Osteoblast (primary cell): ENCODE measurements around the gene ABCC9. TPM values are rescaled to one million over a fixed set of nuclear protein-coding genes. Genes with fewer than 3 reads are reported as not detected.
A peak's percentile ranks its signal among the peaks of the same experiment; 100 is the strongest.

Source experiments
- DNase-seq: peaks from one replicate; pipeline ENCODE4 v3.0.0; 2011; ENCODE audit warnings: low spot score, mixed read lengths; ENCODE audit not compliant: insufficient read length; ENCODE audit errors: missing footprints
- H2AFZ ChIP-seq: 2 replicates; pipeline ENCODE4 v1.6.0; 2011; ENCODE audit warnings: mild to moderate bottlenecking, low read length
- H3K27ac ChIP-seq: 2 replicates; pipeline ENCODE4 v1.5.1; 2011; ENCODE audit warnings: mild to moderate bottlenecking, low read depth, low read length, moderate library complexity
- H3K27me3 ChIP-seq: 2 replicates; pipeline ENCODE4 v1.6.0; 2012; ENCODE audit warnings: mild to moderate bottlenecking, control low read depth, inconsistent platforms, low read length, moderate library complexity; ENCODE audit not compliant: insufficient read depth
- H3K36me3 ChIP-seq: 2 replicates; pipeline ENCODE4 v1.5.1; 2011; ENCODE audit warnings: mild to moderate bottlenecking, low read length, control low read depth, moderate library complexity; ENCODE audit not compliant: insufficient read depth
- H3K4me1 ChIP-seq: 2 replicates; pipeline ENCODE4 v1.5.1; 2011; ENCODE audit warnings: mild to moderate bottlenecking, low read length, control low read depth, moderate library complexity; ENCODE audit not compliant: insufficient read depth
- H3K4me2 ChIP-seq: 2 replicates; pipeline ENCODE4 v1.6.0; 2011; ENCODE audit warnings: mild to moderate bottlenecking, low read length; ENCODE audit not compliant: insufficient read depth
- H3K4me3 ChIP-seq: fragments of 200-600 bp; sonication (generic); 3 replicates; pipeline ENCODE4 v1.5.1; 2012; ENCODE audit warnings: mild to moderate bottlenecking, low read length, inconsistent platforms; ENCODE audit not compliant: insufficient read depth
- H3K79me2 ChIP-seq: 2 replicates; pipeline ENCODE4 v1.6.0; 2012; ENCODE audit warnings: mild to moderate bottlenecking, low read length, control low read depth, inconsistent platforms; ENCODE audit not compliant: insufficient read depth
- H3K9me3 ChIP-seq: 2 replicates; pipeline ENCODE4 v1.5.1; 2011; ENCODE audit warnings: low read depth, low read length, control low read depth
- H4K20me1 ChIP-seq: 2 replicates; pipeline ENCODE4 v1.6.0; 2012; ENCODE audit warnings: mild to moderate bottlenecking, low read length, control low read depth; ENCODE audit not compliant: insufficient read depth
- CTCF ChIP-seq: IDR thresholded peaks from 2 replicates; pipeline ENCODE4 v1.5.1; 2011; ENCODE audit warnings: mild to moderate bottlenecking, low read depth, low read length, moderate library complexity; ENCODE audit errors: extremely low read depth
- total RNA-seq: library from RNA; depleted of rRNA; stranded (reverse); fragments of >200 nt; gene quantifications from 2 replicates; pipeline ENCODE4 v1.2.3, GENCODE V29; 2012

Gene ABCC9
- total RNA-seq = 14.5 and 28.3 TPM in 2 replicates

GRCh38 chr12:21940549-21941505 lies at the start of gene ABCC9:
ABCC9 (minus strand) TSS chr12:21941426; CDS start chr12:21936674, 4,752 bp downstream.
- Histone ChIP-seq H2AFZ (peak within 1 kb of the TSS; percentile 91), H3K27ac (peak within 1 kb of the TSS; percentile 51), H3K9me3 (no peaks in the 10 kb centered on the region), H3K27me3 (peaks cover 38% of the 10 kb centered on the region), H4K20me1 (no peaks in the 10 kb centered on the region), H3K36me3 (no peaks in the 10 kb centered on the region), H3K79me2 (no peaks in the 10 kb centered on the region), H3K4me1 (peaks cover 6% of the 10 kb centered on the region), H3K4me2 (peak within 1 kb of the TSS; percentile 99), H3K4me3 (peak within 1 kb of the TSS; percentile 73)
- DNase-seq = peak; percentile 58
- TF ChIP-seq CTCF = no peak

- Histone ChIP-seq H2AFZ (no peak overlapping the region), H3K79me2 (no peaks in the 10 kb centered on the region), H3K27me3 (no peaks in the 10 kb centered on the region), H3K27ac (no peak overlapping the region), H4K20me1 (no peaks in the 10 kb centered on the region), H3K4me1 (no peaks in the 10 kb centered on the region), H3K4me2 (no peak overlapping the region), H3K4me3 (no peak overlapping the region), H3K36me3 (no peaks in the 10 kb centered on the region), H3K9me3 (no peaks in the 10 kb centered on the region)
- DNase-seq = peak; percentile 52
- peak; percentile 75 for TF ChIP-seq CTCF
Observed at GRCh38 chr12:21989819-21990412, 48.7 kb upstream of the ABCC9 start.

- H3K9me3 ChIP-seq = no peaks in the 10 kb centered on the region
- H3K4me2 ChIP-seq = no peak overlapping the region
- no peak overlapping the region for H3K4me3 ChIP-seq
- H2AFZ ChIP-seq = no peak overlapping the region
- no peaks in the 10 kb centered on the region for H3K27me3 ChIP-seq
- no peak for DNase-seq
- H3K79me2 ChIP-seq = no peaks in the 10 kb centered on the region
- H4K20me1 ChIP-seq = no peaks in the 10 kb centered on the region
- H3K36me3 ChIP-seq = no peaks in the 10 kb centered on the region
- H3K27ac ChIP-seq = no peak overlapping the region
- no peak for TF ChIP-seq CTCF
- H3K4me1 ChIP-seq = no peaks in the 10 kb centered on the region
Observed at GRCh38 chr12:21988619-21989018, 47.4 kb upstream of the ABCC9 start.

DNA sequence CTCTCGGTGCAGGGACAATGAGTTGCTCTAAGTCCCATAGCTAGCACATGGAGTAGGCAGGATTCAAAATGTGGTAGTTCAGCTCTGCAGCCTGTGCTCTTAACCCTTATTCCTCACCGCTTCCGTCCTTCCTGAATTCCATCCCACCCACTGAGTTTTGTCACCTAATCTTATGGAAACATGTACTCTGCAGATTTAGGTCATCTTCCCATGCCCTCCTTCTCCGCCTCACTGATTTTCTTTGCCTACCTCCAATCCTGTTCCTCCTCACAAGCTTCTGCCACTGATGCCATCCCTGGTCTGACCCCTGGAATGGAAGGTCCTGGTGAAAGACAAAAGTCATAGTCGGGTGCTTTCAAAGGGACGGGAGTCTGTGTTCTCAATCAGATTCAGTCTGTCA lies 46.5 kb upstream of the ABCC9 start:
- H3K4me1 ChIP-seq = no peaks in the 10 kb centered on the region
- H3K27ac ChIP-seq = no peak overlapping the region
- no peak overlapping the region for H3K4me2 ChIP-seq
- no peaks in the 10 kb centered on the region for H3K27me3 ChIP-seq
- H3K79me2 ChIP-seq = no peaks in the 10 kb centered on the region
- H2AFZ ChIP-seq = peak overlapping the region; percentile 10
- no peak for DNase-seq
- H3K9me3 ChIP-seq = no peaks in the 10 kb centered on the region
- H3K4me3 ChIP-seq = no peak overlapping the region
- H3K36me3 ChIP-seq = no peaks in the 10 kb centered on the region
- no peaks in the 10 kb centered on the region for H4K20me1 ChIP-seq
- no peak for TF ChIP-seq CTCF
